Motor neuron (in vitro differentiated cells): ENCODE results near the gene GAL3ST2. TPM values are rescaled to one million over a fixed set of nuclear protein-coding genes. Genes with fewer than 3 reads are reported as not detected.
"Not testable (repeated sequence)": the region's sequence is repeated elsewhere in the genome, so short reads cannot be mapped to it uniquely, and the experiment has no call there.

Experiments used
- ATAC-seq, 8 experiments: fragments of 200-7000 bp; cut with Tn5 transposase; replicated peaks in 6 of 8; 2 replicates each; pipeline ENCODE4 v1.8.0; 2021; ENCODE audit warnings: mild to moderate bottlenecking in 8 of 8, moderate library complexity in 8 of 8
- H3K27ac ChIP-seq, 2 donors: fragments of 250-450 bp; sonication (Bioruptor Pico); 2 replicates each; pipeline ENCODE4 v1.9.0; 2021; ENCODE audit warnings: antibody characterized with exemption in 2 of 2, mild to moderate bottlenecking in 2 of 2, moderate library complexity in 1 of 2
- H3K4me1 ChIP-seq, 2 donors: fragments of 250-450 bp; sonication (Bioruptor Pico); replicated peaks in 1 of 2; 2 replicates each; pipeline ENCODE4 v1.6.1; 2021; ENCODE audit warnings: antibody characterized with exemption in 2 of 2, mild to moderate bottlenecking in 2 of 2, moderate library complexity in 1 of 2
- H3K4me3 ChIP-seq, 5 donors: fragments of 250-450 bp; sonication (Bioruptor Pico); 2 replicates each; pipeline ENCODE4 v1.9.0; 2021; ENCODE audit warnings: antibody characterized with exemption in 5 of 5, mild to moderate bottlenecking in 5 of 5, moderate library complexity in 4 of 5
- WGBS, 10 experiments: fragments of 450-650 bp; shearing (Covaris generic); methylation state at CpG; one replicate each; pipeline ENCODE4 v1.0.0; 2022; 5-methylcytosine and 5-hydroxymethylcytosine counted together
- in situ Hi-C, 9 experiments: fragments of 400-800 bp; cut with MboI; loops; one replicate each; pipeline ENCODE4 v1.15.0; 2021; ENCODE audit warnings: low sequenced_read_pairs in 9 of 9, low pct_unique_long_range_greater_than_20kb in 2 of 9; ENCODE audit not compliant: unreplicated experiment in 9 of 9
- total RNA-seq, 8 experiments: library from RNA; unstranded; fragments of 300-600 nt; gene quantifications; 2 replicates each; pipeline versions ENCODE4 v1.2.3 to v1.2.4, GENCODE V29; 2022

GAL3ST2 gene
- total RNA-seq = under 1 TPM in 4 of 8 experiments, not detected in 4; 0.23 to 0.66 (median 0.43) TPM

GRCh38 chr2:241776336-241777169, at the start of gene GAL3ST2:
TSS of gene GAL3ST2 (plus strand) at chr2:241776822. CDS start at chr2:241776956, 134 bp downstream.
- ATAC-seq = no peak
- peaks cover 15 to 19% of the 10 kb centered on the region in 2 donors for H3K4me1 ChIP-seq
- in situ Hi-C loops = no loop called here
- no peak within 1 kb of the TSS for H3K4me3 ChIP-seq
- WGBS, 10 experiments = 80 to 100% (median 90%) methylated on average over 1 to 10 of the region's 27 CpGs; no CpG with 5 or more reads in 6 of the 10 experiments
- no peak within 1 kb of the TSS for H3K27ac ChIP-seq

- no peak overlapping the region for H3K4me3 ChIP-seq
- in situ Hi-C loops = no loop called here
- ATAC-seq = no peak
- peaks cover 0 to 2% of the 10 kb centered on the region in 2 donors for H3K4me1 ChIP-seq
- 67 to 100% (median 90%) methylated on average over 1 to 2 of the region's 8 CpGs; no CpG with 5 or more reads in 5 of the 10 experiments for WGBS, 10 experiments
- H3K27ac ChIP-seq = no peak overlapping the region
Measured at GRCh38 chr2:241728000-241728399, 48.6 kb upstream of the GAL3ST2 start.

GRCh38 chr2:241728627-241729026, 48.0 kb upstream of the GAL3ST2 start:
- Histone ChIP-seq H3K4me1 (peaks cover 0 to 2% of the 10 kb centered on the region in 2 donors), H3K27ac (no peak overlapping the region), H3K4me3 (no peak overlapping the region)
- in situ Hi-C loops = no loop called here
- ATAC-seq = peak in 1 of 8 experiments; percentile 3
- 86 to 100% (median 90%) methylated on average over 1 to 16 of the region's 19 CpGs; no CpG with 5 or more reads in 7 of the 10 experiments for WGBS, 10 experiments

- peaks cover 0 to 2% of the 10 kb centered on the region in 2 donors for H3K4me1 ChIP-seq
- H3K27ac ChIP-seq = no peak overlapping the region
Measured at GRCh38 chr2:241729868-241730267, 46.8 kb upstream of the GAL3ST2 start.

GRCh38 chr2:241730671-241731293, 45.8 kb upstream of the GAL3ST2 start:
- Histone ChIP-seq H3K27ac (no peak overlapping the region), H3K4me3 (no peak overlapping the region), H3K4me1 (peaks cover 0 to 2% of the 10 kb centered on the region in 2 donors)
- in situ Hi-C loops = no loop called here
- no peak for ATAC-seq
- 17 to 100% (median 89%) methylated on average over 1 to 9 of the region's 12 CpGs for WGBS, 10 experiments

More at GRCh38 chr2:241729868-241730267, 46.8 kb upstream of the GAL3ST2 start:
- no peak overlapping the region for H3K4me3 ChIP-seq
- WGBS, 10 experiments = 83 to 100% (median 95%) methylated on average over 1 to 5 of the region's 6 CpGs; no CpG with 5 or more reads in 2 of the 10 experiments
- no peak for ATAC-seq
- in situ Hi-C loops = no loop called here

- ATAC-seq, H3K4me1 ChIP-seq, in situ Hi-C loops, H3K4me3 ChIP-seq, H3K27ac ChIP-seq: not testable (repeated sequence)
- 88 to 100% (median 91%) methylated on average over 1 to 4 of the region's 26 CpGs; no CpG with 5 or more reads in 6 of the 10 experiments for WGBS, 10 experiments
Measured at GRCh38 chr2:241732513-241733186, 44.0 kb upstream of the GAL3ST2 start.

GRCh38 chr2:241733391-241734207, 43.0 kb upstream of the GAL3ST2 start:
- 46 to 80% (median 78%) methylated on average over 4 to 8 of the region's 23 CpGs; no CpG with 5 or more reads in 7 of the 10 experiments for WGBS, 10 experiments
- peaks cover 0 to 2% of the 10 kb centered on the region in 2 donors for H3K4me1 ChIP-seq
- ATAC-seq = no peak
- in situ Hi-C loops = no loop called here
- H3K27ac ChIP-seq = peak overlapping the region; percentile 93 to 97
- H3K4me3 ChIP-seq = peak overlapping the region; percentile 68 to 95 (median 84)

- Histone ChIP-seq H3K27ac (peak overlapping the region; percentile 93 to 97), H3K4me3 (peak overlapping the region; percentile 68 to 95 (median 84)), H3K4me1 (peaks cover 0 to 2% of the 10 kb centered on the region in 2 donors)
- 0% methylated on average over 2 of the region's 25 CpGs; no CpG with 5 or more reads in 9 of the 10 experiments for WGBS, 10 experiments
- ATAC-seq = no peak
- in situ Hi-C loops = no loop called here
Measured at GRCh38 chr2:241734208-241734466, 42.5 kb upstream of the GAL3ST2 start.

GRCh38 chr2:241734467-241735208, 42.0 kb upstream of the GAL3ST2 start, which contains the start of gene D2HGDH:
TSS of gene D2HGDH (plus strand) at chr2:241734630. CDS start at chr2:241735225, 595 bp downstream.
- H3K27ac ChIP-seq = peak within 1 kb of the TSS; percentile 93 to 97
- H3K4me3 ChIP-seq = peak within 1 kb of the TSS; percentile 68 to 95 (median 84)
- H3K4me1 ChIP-seq = peaks cover 0 to 2% of the 10 kb centered on the region in 2 donors
- ATAC-seq = peak; percentile 76 to 87 (median 81)
- no CpG with 5 or more reads among the region's 98 CpGs for WGBS, 10 experiments
- in situ Hi-C loops = no loop called here

- ATAC-seq = no peak
- Histone ChIP-seq H3K4me1 (peaks cover 0 to 2% of the 10 kb centered on the region in 2 donors), H3K27ac (no peak overlapping the region), H3K4me3 (no peak overlapping the region)
- 0 to 100% (median 100%) methylated on average over 1 to 2 of the region's 3 CpGs; no CpG with 5 or more reads in 6 of the 10 experiments for WGBS, 10 experiments
- in situ Hi-C loops = no loop called here
Measured at GRCh38 chr2:241736111-241736510, 40.5 kb upstream of the GAL3ST2 start.

GRCh38 chr2:241738040-241738686, 38.5 kb upstream of the GAL3ST2 start:
- WGBS, 10 experiments = 17 to 100% (median 100%) methylated on average over 1 to 6 of the region's 17 CpGs; no CpG with 5 or more reads in 5 of the 10 experiments
- in situ Hi-C loops = no loop called here

More at GRCh38 chr2:241738040-241738686, 38.5 kb upstream of the GAL3ST2 start:
- Histone ChIP-seq H3K4me1 (no peaks in the 10 kb centered on the region), H3K4me3 (no peak overlapping the region), H3K27ac (no peak overlapping the region)
- no peak for ATAC-seq
